Mucosa of descending colon (tissue), 3 donors: ENCODE data around the gene SORCS2. TPM values are rescaled to one million over a fixed set of nuclear protein-coding genes. Genes with fewer than 3 reads are reported as not detected.

Source experiments
- ATAC-seq: fragments of 200-7000 bp; cut with Tn5 transposase; one replicate; pipeline ENCODE4 v1.9.1; 2020; ENCODE audit warnings: mild to moderate bottlenecking, moderate library complexity
- DNase-seq, 3 donors: peaks; one replicate each; pipeline ENCODE4 v3.0.0-alpha.2; 2020
- H3K36me3 ChIP-seq: fragments of 200-600 bp; one replicate; pipeline ENCODE4 v1.8.0; 2021; ENCODE audit warnings: low read depth, mild to moderate bottlenecking
- H3K4me1 ChIP-seq: fragments of 200-600 bp; one replicate; pipeline ENCODE4 v1.8.0; 2021; ENCODE audit warnings: low read depth, mild to moderate bottlenecking
- H3K4me3 ChIP-seq: fragments of 200-600 bp; one replicate; pipeline ENCODE4 v1.8.0; 2021; ENCODE audit warnings: mild to moderate bottlenecking
- H3K9me3 ChIP-seq: fragments of 200-600 bp; one replicate; pipeline ENCODE4 v1.8.0; 2021; ENCODE audit warnings: mild to moderate bottlenecking
- CTCF ChIP-seq: fragments of 200-600 bp; IDR thresholded peaks from one replicate; pipeline ENCODE4 v1.8.0; 2022; ENCODE audit warnings: antibody characterized with exemption, mild to moderate bottlenecking
- intact Hi-C, 2 donors: fragments of 100-400 bp; cut with DNase I in 1 of 2; cut with micrococcal nuclease in 1 of 2; formaldehyde crosslinking; loops; one replicate each; pipeline versions ENCODE4 v1.11.0 to v1.11.1; 2022; cut with DNase I, micrococcal nuclease
- total RNA-seq, 3 donors: library from RNA; stranded (reverse); fragmentation: NEBNext Ultra II Directional in 2 of 3; extraction: Animal tissue kit (Norgen Biotek cat#: 25700) in 2 of 3; gene quantifications; one replicate each; pipeline versions ENCODE4 v1.2.1 to v1.2.4, GENCODE V29; 2021 to 2023
- donor health status: DM: no; HTN: no; CAD: no; lungs with moderate emphysema.
- donor health status: DM: no; HTN: no; CAD: no.
- donor health status: DM: no; HTN: yes; CAD: no.

The SORCS2 gene
- total RNA-seq, 3 donors from 2014 or later = 0.20 to 3.1 (median 1.5) TPM

- H3K4me1 ChIP-seq = no peaks in the 10 kb centered on the region
- no peak for TF ChIP-seq CTCF
- DNase-seq (no peak), ATAC-seq (no peak)
- no peaks in the 10 kb centered on the region for H3K9me3 ChIP-seq
- no peak overlapping the region for H3K4me3 ChIP-seq
- intact Hi-C loops = no loop called here
- no peaks in the 10 kb centered on the region for H3K36me3 ChIP-seq
Measured at GRCh38 chr4:7336067-7336569, 143.8 kb downstream of the SORCS2 start.

- DNase-seq (no peak), ATAC-seq (no peak)
- Histone ChIP-seq H3K9me3 (no peaks in the 10 kb centered on the region), H3K4me1 (no peaks in the 10 kb centered on the region), H3K4me3 (no peak overlapping the region), H3K36me3 (no peaks in the 10 kb centered on the region)
- intact Hi-C loops = no loop called here
- TF ChIP-seq CTCF = no peak
Measured at GRCh38 chr4:7336732-7337131, 144.4 kb downstream of the SORCS2 start.

- H3K9me3 ChIP-seq = no peaks in the 10 kb centered on the region
- no peaks in the 10 kb centered on the region for H3K36me3 ChIP-seq
- no peak overlapping the region for H3K4me3 ChIP-seq
- DNase-seq (no peak), ATAC-seq (no peak)
- TF ChIP-seq CTCF = no peak
- H3K4me1 ChIP-seq = no peaks in the 10 kb centered on the region
- intact Hi-C loops = no loop called here
Measured at GRCh38 chr4:7337196-7338058, 145.1 kb downstream of the SORCS2 start.

DNA sequence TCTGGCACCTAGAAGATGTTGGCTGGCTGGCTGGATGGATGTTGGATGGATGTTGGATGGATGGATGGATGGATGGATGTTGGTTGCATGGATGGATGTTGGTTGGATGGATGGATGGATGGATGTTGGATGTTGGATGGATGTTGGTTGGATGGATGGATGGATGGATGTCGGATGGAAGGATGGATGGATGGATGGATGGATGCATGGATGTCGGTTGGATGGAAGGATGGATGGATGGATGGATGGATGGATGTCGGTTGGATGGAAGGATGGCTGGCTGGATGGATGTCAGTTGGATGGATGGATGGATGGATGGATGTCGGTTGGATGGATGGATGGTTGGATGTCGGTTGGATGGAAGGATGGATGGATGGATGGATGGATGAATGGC, 145.7 kb downstream of the SORCS2 start:
- Histone ChIP-seq H3K36me3 (no peaks in the 10 kb centered on the region), H3K4me3 (no peak overlapping the region), H3K9me3 (no peaks in the 10 kb centered on the region), H3K4me1 (no peaks in the 10 kb centered on the region)
- ATAC-seq = no peak
- intact Hi-C loops = no loop called here
- no peak for TF ChIP-seq CTCF
- no peak for DNase-seq

DNA sequence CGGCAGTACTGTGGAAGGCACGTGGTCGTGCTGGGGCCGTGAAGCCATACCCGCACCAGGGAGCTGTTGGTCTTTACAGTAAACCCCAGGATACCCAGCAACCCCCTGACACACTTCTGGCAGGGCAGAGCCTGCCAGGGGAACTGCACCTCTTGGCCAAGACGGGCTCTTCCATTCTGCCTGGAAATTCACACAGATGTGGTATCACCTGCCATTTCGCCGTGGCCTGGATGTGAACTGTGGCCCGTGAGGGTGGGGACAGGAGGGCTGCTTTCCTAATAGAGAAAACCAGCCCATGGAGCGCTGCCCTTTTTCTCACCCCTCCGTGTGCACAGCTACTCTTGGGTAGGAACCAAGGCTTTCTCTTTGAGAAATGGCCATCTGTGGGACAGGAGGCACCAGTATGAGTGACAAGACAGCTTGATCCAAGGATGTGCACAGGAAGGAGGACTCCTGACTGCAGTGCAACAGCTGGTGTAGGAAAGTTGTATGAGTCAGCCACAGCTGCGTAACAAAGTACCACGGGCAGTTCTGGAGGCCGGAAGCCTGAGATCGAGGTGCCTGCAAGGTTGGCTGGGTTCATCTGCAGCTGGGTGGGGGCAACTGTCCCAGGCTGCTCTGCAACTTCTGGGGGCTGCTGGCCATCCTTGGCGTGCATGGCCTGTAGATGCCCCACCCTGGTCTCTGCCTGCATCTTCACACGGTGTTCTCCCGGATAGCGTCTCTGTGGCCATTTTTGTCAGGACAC, 146.7 kb downstream of the SORCS2 start:
- ATAC-seq (no peak), DNase-seq (no peak)
- Histone ChIP-seq H3K4me3 (no peak overlapping the region), H3K9me3 (no peaks in the 10 kb centered on the region), H3K36me3 (no peaks in the 10 kb centered on the region), H3K4me1 (no peaks in the 10 kb centered on the region)
- intact Hi-C loops = no loop called here
- TF ChIP-seq CTCF = no peak
